T47D (cell line): ENCODE data around the gene ENDOG.

ENCODE experiments used
- DNase-seq, 2 experiments: peaks; one replicate each; pipeline versions ENCODE4 v3.0.0 to v3.0.0-alpha.2; 2011 to 2012; ENCODE audit warnings: low read depth in 1 of 2, low spot score in 1 of 2
- JUND ChIP-seq: IDR thresholded peaks from 2 replicates; pipeline ENCODE4 v1.6.1; 2012; ENCODE audit warnings: low read depth
- in situ Hi-C: cut with HindIII; loops from 2 replicates; pipeline ENCODE4 v1.10.0; 2016; ENCODE audit warnings: low sequenced_read_pairs, low pct_unique_long_range_greater_than_20kb

Gene ENDOG

GRCh38 chr9:128809036-128809599, 9.2 kb upstream of the ENDOG start:
- no peak for DNase-seq
- in situ Hi-C loops: no loop called here
- no peak for TF ChIP-seq JUND

GRCh38 chr9:128809831-128810230, 8.5 kb upstream of the ENDOG start:
- no peak for DNase-seq
- TF ChIP-seq JUND: no peak
- in situ Hi-C loops: no loop called here

- in situ Hi-C loops: no loop called here
- no peak for TF ChIP-seq JUND
- peak in 1 of 2 experiments; percentile 47 for DNase-seq
These were observed 7.4 kb upstream of the ENDOG start for GRCh38 chr9:128810873-128811272.

GRCh38 chr9:128818839-128819715, 777 bp downstream of the ENDOG start:
- DNase-seq: peak; percentile 52 to 72
- TF ChIP-seq JUND: no peak
- in situ Hi-C loops: no loop called here

- no peak for TF ChIP-seq JUND
- no peak for DNase-seq
- in situ Hi-C loops: no loop called here
These were observed 1.7 kb downstream of the ENDOG start for GRCh38 chr9:128819716-128820664.

GRCh38 chr9:128820665-128821583, 2.6 kb downstream of the ENDOG start:
- in situ Hi-C loops: no loop called here
- no peak for DNase-seq
- no peak for TF ChIP-seq JUND

GRCh38 chr9:128821584-128822406, 3.5 kb downstream of the ENDOG start:
- TF ChIP-seq JUND: no peak
- in situ Hi-C loops: no loop called here
- DNase-seq: no peak

- in situ Hi-C loops: no loop called here
- no peak for TF ChIP-seq JUND
- no peak for DNase-seq
These were observed 4.2 kb downstream of the ENDOG start for GRCh38 chr9:128822407-128823042.

GRCh38 chr9:128823362-128823902, 5.1 kb downstream of the ENDOG start:
- in situ Hi-C loops: no loop called here
- no peak for DNase-seq
- TF ChIP-seq JUND: no peak

GRCh38 chr9:128823903-128824406, 5.7 kb downstream of the ENDOG start:
- DNase-seq: peak in 1 of 2 experiments; percentile 51
- in situ Hi-C loops: no loop called here
- no peak for TF ChIP-seq JUND
